Panc1 (cell line): ENCODE results near the gene MEP1B. TPM values are rescaled to one million over a fixed set of nuclear protein-coding genes. Genes with fewer than 3 reads are reported as not detected.

Experiments used
- ATAC-seq: fragments of 200-7000 bp; cut with Tn5 transposase; 2 replicates; pipeline ENCODE4 v1.9.1; 2020; ENCODE audit warnings: mild to moderate bottlenecking, moderate library complexity
- BruUV-seq: library from RNA; stranded (reverse); fragments of 400-500 nt; replicated peaks from 2 replicates; lab custom pipeline; 2021; lab: Mats Ljungman, UMichigan
- CTCF ChIA-PET: fragments of 300-600 bp; sonication (Branson Sonifier 250); formaldehyde crosslinking; loops from one replicate; lab custom pipeline; 2022; ENCODE audit warnings: antibody characterized with exemption; lab: Charles Lee
- POLR2A ChIA-PET: fragments of 300-600 bp; sonication (Branson Sonifier 250); formaldehyde crosslinking; loops from one replicate; lab custom pipeline; 2022; ENCODE audit warnings: antibody characterized with exemption; lab: Charles Lee
- DNase-seq: peaks from one replicate; pipeline ENCODE4 v3.0.0-alpha.2; 2010; ENCODE audit warnings: low read depth, low spot score
- H3K27ac ChIP-seq: 2 replicates; pipeline ENCODE4 v1.5.1; 2011; ENCODE audit warnings: mild to moderate bottlenecking, low read length, inconsistent platforms
- H3K27me3 ChIP-seq: fragments of 200-500 bp; sonication (Bioruptor generic); 2 replicates; pipeline ENCODE4 v1.6.0; 2014; ENCODE audit warnings: low read length, inconsistent platforms; ENCODE audit not compliant: control insufficient read depth, insufficient read depth
- H3K36me3 ChIP-seq: fragments of 200-500 bp; sonication (Bioruptor generic); 2 replicates; pipeline ENCODE4 v1.5.1; 2014; ENCODE audit warnings: inconsistent platforms, mild to moderate bottlenecking, low read length, moderate library complexity; ENCODE audit not compliant: control insufficient read depth, insufficient read depth
- H3K4me1 ChIP-seq: 2 replicates; pipeline ENCODE4 v1.5.1; 2011; ENCODE audit warnings: inconsistent platforms, mild to moderate bottlenecking, low read length, moderate library complexity; ENCODE audit not compliant: control insufficient read depth, insufficient read depth
- H3K4me3 ChIP-seq, 2 experiments: 2 replicates each; pipeline ENCODE4 v1.5.1; 2011 to 2012; ENCODE audit warnings: low read depth in 2 of 2, low read length in 2 of 2, mild to moderate bottlenecking in 2 of 2, inconsistent platforms in 1 of 2, moderate library complexity in 1 of 2
- H3K9me3 ChIP-seq: fragments of 200-500 bp; sonication (Bioruptor generic); 2 replicates; pipeline ENCODE4 v1.5.1; 2014; ENCODE audit warnings: low read depth, mild to moderate bottlenecking, inconsistent platforms, low read length, moderate library complexity; ENCODE audit not compliant: control insufficient read depth, insufficient read depth
- POLR2AphosphoS5 ChIP-seq: IDR thresholded peaks from 2 replicates; pipeline ENCODE4 v1.6.1; 2012; ENCODE audit warnings: mild to moderate bottlenecking, low read depth, low read length, moderate library complexity
- REST ChIP-seq, 2 experiments: IDR thresholded peaks; 2 replicates each; pipeline ENCODE4 v1.6.1; 2011 to 2012; ENCODE audit warnings: low read depth in 2 of 2, control low read depth in 1 of 2, low read length in 1 of 2, mild to moderate bottlenecking in 1 of 2, moderate library complexity in 1 of 2; ENCODE audit not compliant: insufficient read depth in 1 of 2
- SIN3A ChIP-seq: IDR thresholded peaks from 2 replicates; pipeline ENCODE4 v1.6.1; 2012; ENCODE audit warnings: low read depth, mild to moderate bottlenecking, low read length, moderate library complexity, borderline replicate concordance; ENCODE audit not compliant: insufficient read depth
- TCF7L2 ChIP-seq: IDR thresholded peaks from 2 replicates; pipeline ENCODE4 v1.6.1; 2011; ENCODE audit warnings: mild to moderate bottlenecking, low read depth, low read length, inconsistent platforms
- in situ Hi-C: cut with HindIII; loops from 2 replicates; pipeline ENCODE4 v1.10.0; 2016; ENCODE audit warnings: low sequenced_read_pairs, low pct_unique_long_range_greater_than_20kb
- intact Hi-C: fragments of 100-400 bp; cut with micrococcal nuclease; formaldehyde crosslinking; loops from one replicate; pipeline ENCODE4 v1.10.0; 2022; ENCODE audit not compliant: unreplicated experiment
- total RNA-seq: library from RNA; stranded (reverse); gene quantifications from one replicate; pipeline ENCODE4 v1.2.1, GENCODE V29; 2021; ENCODE audit not compliant: unreplicated experiment
- TF ChIP-seq, protein P1 (sequence below): fragments of 450-650 bp; IDR thresholded peaks from 2 replicates; pipeline ENCODE4 v1.5.1; 2017; ENCODE audit warnings: mild to moderate bottlenecking

MEP1B gene
- total RNA-seq, 1 experiment from 2014 or later, result 0.28 TPM

GRCh38 chr18:32257084-32257785 lies 67.4 kb downstream of the MEP1B start:
- intact Hi-C loops (no loop called here), in situ Hi-C loops (no loop called here)
- TF ChIP-seq REST (IDR thresholded peaks at IDR 0.05; ENCODE audit: insufficient read depth in 1 of 2, low read depth in 2 of 2, low read length in 1 of 2), result no peak
- no peak for TF ChIP-seq POLR2AphosphoS5
- TF ChIP-seq, protein P1, sequence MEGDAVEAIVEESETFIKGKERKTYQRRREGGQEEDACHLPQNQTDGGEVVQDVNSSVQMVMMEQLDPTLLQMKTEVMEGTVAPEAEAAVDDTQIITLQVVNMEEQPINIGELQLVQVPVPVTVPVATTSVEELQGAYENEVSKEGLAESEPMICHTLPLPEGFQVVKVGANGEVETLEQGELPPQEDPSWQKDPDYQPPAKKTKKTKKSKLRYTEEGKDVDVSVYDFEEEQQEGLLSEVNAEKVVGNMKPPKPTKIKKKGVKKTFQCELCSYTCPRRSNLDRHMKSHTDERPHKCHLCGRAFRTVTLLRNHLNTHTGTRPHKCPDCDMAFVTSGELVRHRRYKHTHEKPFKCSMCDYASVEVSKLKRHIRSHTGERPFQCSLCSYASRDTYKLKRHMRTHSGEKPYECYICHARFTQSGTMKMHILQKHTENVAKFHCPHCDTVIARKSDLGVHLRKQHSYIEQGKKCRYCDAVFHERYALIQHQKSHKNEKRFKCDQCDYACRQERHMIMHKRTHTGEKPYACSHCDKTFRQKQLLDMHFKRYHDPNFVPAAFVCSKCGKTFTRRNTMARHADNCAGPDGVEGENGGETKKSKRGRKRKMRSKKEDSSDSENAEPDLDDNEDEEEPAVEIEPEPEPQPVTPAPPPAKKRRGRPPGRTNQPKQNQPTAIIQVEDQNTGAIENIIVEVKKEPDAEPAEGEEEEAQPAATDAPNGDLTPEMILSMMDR, result no peak
- no peak for TF ChIP-seq TCF7L2
- no peak for TF ChIP-seq SIN3A
- no TSS peak for BruUV-seq
- DNase-seq, result no peak
- no peak for ATAC-seq
- CTCF ChIA-PET, result no interaction called here
- Histone ChIP-seq H3K4me1 (no peaks in the 10 kb centered on the region), H3K36me3 (no peaks in the 10 kb centered on the region), H3K27ac (no peak overlapping the region), H3K27me3 (no peaks in the 10 kb centered on the region), H3K9me3 (no peaks in the 10 kb centered on the region), H3K4me3 (no peak overlapping the region)
- POLR2A ChIA-PET, result no interaction called here

DNA sequence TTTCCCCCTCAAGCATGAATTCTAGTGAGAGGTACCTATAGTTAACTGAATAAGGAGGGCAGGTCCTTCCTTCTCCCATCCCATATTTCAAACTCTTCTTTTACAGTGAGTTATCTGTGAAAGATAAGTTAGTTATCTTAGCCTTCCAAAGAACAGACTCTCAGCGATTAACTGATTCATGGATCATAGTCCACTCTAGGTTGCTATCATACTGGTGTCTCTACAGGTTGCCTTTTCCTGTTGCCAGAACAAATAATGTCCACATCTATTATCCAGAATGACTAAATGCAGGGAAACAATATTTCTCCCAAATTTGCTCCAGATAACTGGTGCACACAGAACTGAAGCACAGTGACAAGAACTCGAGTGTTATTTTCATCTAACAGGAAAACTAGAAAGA lies 68.3 kb downstream of the MEP1B start:
- in situ Hi-C loops, result no loop called here
- BruUV-seq, result no TSS peak
- DNase-seq (no peak), ATAC-seq (no peak)
- Histone ChIP-seq H3K9me3 (no peaks in the 10 kb centered on the region), H3K36me3 (no peaks in the 10 kb centered on the region), H3K27me3 (no peaks in the 10 kb centered on the region), H3K4me3 (no peak overlapping the region), H3K4me1 (no peaks in the 10 kb centered on the region), H3K27ac (no peak overlapping the region)
- ChIA-PET POLR2A (no interaction called here), CTCF (no interaction called here)
- intact Hi-C loops, result no loop called here
- TF ChIP-seq REST (IDR thresholded peaks at IDR 0.05; ENCODE audit: insufficient read depth in 1 of 2, low read depth in 2 of 2, low read length in 1 of 2) (no peak), SIN3A (no peak), TCF7L2 (no peak), POLR2AphosphoS5 (no peak)
- TF ChIP-seq, protein P1, result no peak
